HEK293 (cell line): ENCODE data around the gene S1PR3.

Experiments used
- CTCF ChIA-PET: fragments of 350-600 bp; formaldehyde crosslinking; extraction: SDS; loops from one replicate; lab custom pipeline; 2021; ENCODE audit warnings: antibody characterized with exemption; lab: Yijun Ruan, JAX
- POLR2A ChIA-PET: fragments of 300-600 bp; formaldehyde crosslinking; extraction: SDS; loops from one replicate; lab custom pipeline; 2020; ENCODE audit warnings: antibody characterized with exemption, inconsistent platforms; lab: Yijun Ruan, JAX
- H3K27ac ChIP-seq: fragments of 200-500 bp; sonication (Bioruptor generic); 2 replicates; pipeline ENCODE4 v1.5.1; 2014; ENCODE audit warnings: low read depth, low read length, control low read depth, inconsistent platforms; ENCODE audit errors: extremely low read depth
- H3K36me3 ChIP-seq, 2 experiments: fragments of 200-500 bp in 1 of 2; sonication (Bioruptor generic) in 1 of 2; 1 replicate in 1 of 2; 2 replicates in 1 of 2; pipeline ENCODE4 v1.5.1; 2014 to 2017; ENCODE audit warnings: inconsistent platforms in 2 of 2, low read length in 2 of 2; ENCODE audit not compliant: control insufficient read depth in 2 of 2, insufficient read depth in 1 of 2
- H3K4me1 ChIP-seq: fragments of 200-500 bp; sonication (Bioruptor generic); 2 replicates; pipeline ENCODE4 v1.5.1; 2014; ENCODE audit warnings: mild to moderate bottlenecking, low read length, inconsistent platforms; ENCODE audit not compliant: control insufficient read depth, insufficient read depth
- H3K4me3 ChIP-seq: 2 replicates; pipeline ENCODE4 v1.5.1; 2011; ENCODE audit warnings: low read depth, mild to moderate bottlenecking, control low read depth, low read length, moderate library complexity
- H3K9me3 ChIP-seq: fragments of 200-500 bp; sonication (Bioruptor generic); 2 replicates; pipeline ENCODE4 v1.5.1; 2014; ENCODE audit warnings: low read depth, low read length, inconsistent platforms; ENCODE audit not compliant: control insufficient read depth, insufficient read depth
- HOXA7 ChIP-seq: sonication (generic); formaldehyde crosslinking; IDR thresholded peaks from 2 replicates; pipeline ENCODE4 v1.8.1; 2022; ENCODE audit warnings: missing genetic modification reagents, borderline replicate concordance
- KLF1 ChIP-seq: fragments of 450-650 bp; formaldehyde crosslinking; IDR thresholded peaks from 2 replicates; pipeline ENCODE4 v1.5.1; 2016; ENCODE audit warnings: missing biosample characterization, missing genetic modification characterization
- KLF7 ChIP-seq: fragments of 450-650 bp; formaldehyde crosslinking; IDR thresholded peaks from 2 replicates; pipeline ENCODE4 v1.5.1; 2016; ENCODE audit warnings: missing biosample characterization, missing genetic modification characterization, borderline replicate concordance
- SALL2 ChIP-seq: fragments of 450-650 bp; formaldehyde crosslinking; IDR thresholded peaks from 2 replicates; pipeline ENCODE4 v1.5.0; 2017; ENCODE audit warnings: missing biosample characterization, mild to moderate bottlenecking, missing genetic modification characterization, borderline replicate concordance
- YY1 ChIP-seq: fragments of 450-650 bp; formaldehyde crosslinking; IDR thresholded peaks from 2 replicates; pipeline ENCODE4 v1.5.1; 2018; ENCODE audit warnings: missing biosample characterization, missing genetic modification characterization
- ZBTB48 ChIP-seq: fragments of 450-650 bp; formaldehyde crosslinking; IDR thresholded peaks from 2 replicates; pipeline ENCODE4 v1.5.1; 2016; ENCODE audit warnings: missing biosample characterization, missing genetic modification characterization
- ZFP37 ChIP-seq: fragments of 450-650 bp; formaldehyde crosslinking; IDR thresholded peaks from 2 replicates; pipeline ENCODE4 v1.5.1; 2016; ENCODE audit warnings: missing biosample characterization, missing genetic modification characterization
- ZNF112 ChIP-seq: fragments of 450-650 bp; formaldehyde crosslinking; IDR thresholded peaks from 2 replicates; pipeline ENCODE4 v1.5.0; 2017; ENCODE audit warnings: missing biosample characterization, missing genetic modification characterization
- ZNF114 ChIP-seq: fragments of 450-650 bp; formaldehyde crosslinking; IDR thresholded peaks from 2 replicates; pipeline ENCODE4 v1.5.0; 2017; ENCODE audit warnings: missing biosample characterization, missing genetic modification characterization
- ZNF138 ChIP-seq: fragments of 450-650 bp; formaldehyde crosslinking; IDR thresholded peaks from 2 replicates; pipeline ENCODE4 v1.5.1; 2016; ENCODE audit warnings: missing biosample characterization, missing genetic modification characterization, borderline replicate concordance
- ZNF202 ChIP-seq: fragments of 450-650 bp; formaldehyde crosslinking; IDR thresholded peaks from 2 replicates; pipeline ENCODE4 v1.5.1; 2016; ENCODE audit warnings: missing biosample characterization, missing genetic modification characterization, borderline replicate concordance
- ZNF23 ChIP-seq: fragments of 450-650 bp; formaldehyde crosslinking; IDR thresholded peaks from 2 replicates; pipeline ENCODE4 v1.5.1; 2016; ENCODE audit warnings: missing biosample characterization, missing genetic modification characterization, borderline replicate concordance
- ZNF24 ChIP-seq: fragments of 450-650 bp; formaldehyde crosslinking; IDR thresholded peaks from 2 replicates; pipeline ENCODE4 v1.5.1; 2016; ENCODE audit warnings: missing biosample characterization, missing genetic modification characterization
- ZNF266 ChIP-seq: fragments of 450-650 bp; formaldehyde crosslinking; IDR thresholded peaks from 2 replicates; pipeline ENCODE4 v1.5.1; 2016; ENCODE audit warnings: missing biosample characterization, missing genetic modification characterization, low read depth
- ZNF302 ChIP-seq: fragments of 450-650 bp; formaldehyde crosslinking; IDR thresholded peaks from 2 replicates; pipeline ENCODE4 v1.5.1; 2016; ENCODE audit warnings: missing biosample characterization, missing genetic modification characterization, low read depth
- ZNF366 ChIP-seq: fragments of 450-650 bp; formaldehyde crosslinking; conservative IDR thresholded peaks from 2 replicates; pipeline ENCODE4 v1.5.1; 2016; ENCODE audit warnings: missing biosample characterization, missing genetic modification characterization
- ZNF404 ChIP-seq: fragments of 450-650 bp; formaldehyde crosslinking; IDR thresholded peaks from 2 replicates; pipeline ENCODE4 v1.5.1; 2017; ENCODE audit warnings: missing biosample characterization, missing genetic modification characterization
- ZNF416 ChIP-seq: fragments of 450-650 bp; formaldehyde crosslinking; IDR thresholded peaks from 2 replicates; pipeline ENCODE4 v1.5.1; 2016; ENCODE audit warnings: missing biosample characterization, missing genetic modification characterization
- ZNF501 ChIP-seq: fragments of 450-650 bp; formaldehyde crosslinking; IDR thresholded peaks from 2 replicates; pipeline ENCODE4 v1.5.1; 2016; ENCODE audit warnings: missing biosample characterization, missing genetic modification characterization
- ZNF510 ChIP-seq: fragments of 450-650 bp; formaldehyde crosslinking; IDR thresholded peaks from 2 replicates; pipeline ENCODE4 v1.5.1; 2018; ENCODE audit warnings: mild to moderate bottlenecking, missing genetic modification characterization, missing biosample characterization; ENCODE audit not compliant: insufficient replicate concordance
- ZNF549 ChIP-seq: fragments of 450-650 bp; IDR thresholded peaks from 2 replicates; pipeline ENCODE4 v1.5.1; 2018; ENCODE audit warnings: missing biosample characterization, missing genetic modification characterization, mild to moderate bottlenecking, inconsistent platforms, moderate library complexity
- ZNF600 ChIP-seq: fragments of 450-650 bp; formaldehyde crosslinking; IDR thresholded peaks from 2 replicates; pipeline ENCODE4 v1.5.1; 2016; ENCODE audit warnings: missing biosample characterization, missing genetic modification characterization
- ZNF623 ChIP-seq: fragments of 450-650 bp; formaldehyde crosslinking; IDR thresholded peaks from 2 replicates; pipeline ENCODE4 v1.5.1; 2016; ENCODE audit warnings: missing biosample characterization, missing genetic modification characterization
- ZNF677 ChIP-seq: fragments of 450-650 bp; IDR thresholded peaks from 2 replicates; pipeline ENCODE4 v1.5.0; 2018; ENCODE audit warnings: missing biosample characterization, mild to moderate bottlenecking, missing genetic modification characterization, moderate library complexity
- ZNF776 ChIP-seq: fragments of 450-650 bp; formaldehyde crosslinking; IDR thresholded peaks from 2 replicates; pipeline ENCODE4 v1.5.0; 2017; ENCODE audit warnings: missing biosample characterization, missing genetic modification characterization, borderline replicate concordance
- TF ChIP-seq, protein P1 (sequence below): fragments of 450-650 bp; formaldehyde crosslinking; IDR thresholded peaks from 2 replicates; pipeline ENCODE4 v1.5.1; 2016; ENCODE audit warnings: missing biosample characterization, missing genetic modification characterization

S1PR3 gene

DNA sequence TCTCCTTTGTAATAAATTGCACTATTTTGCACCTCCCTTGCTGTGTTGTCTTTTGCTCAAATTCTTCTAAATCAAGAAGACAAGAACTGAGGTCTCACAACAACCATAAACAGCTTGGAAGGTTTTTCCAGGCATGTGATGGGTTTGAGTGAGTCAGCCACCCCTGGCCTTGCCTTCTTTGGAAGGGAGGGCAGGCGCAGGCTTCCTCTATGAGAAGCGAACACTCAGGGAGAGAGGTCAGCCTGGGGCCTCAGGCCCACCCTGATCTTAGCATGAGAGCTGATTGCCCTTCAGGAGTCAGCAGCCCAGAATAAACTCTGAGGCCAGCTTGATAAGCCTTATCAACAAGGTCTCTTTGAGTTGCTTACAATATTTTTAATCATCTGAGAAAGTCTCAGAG is 31.6 kb downstream of the S1PR3 start:
- POLR2A ChIA-PET, result no interaction called here
- H3K9me3 ChIP-seq, result no peaks in the 10 kb centered on the region
- CTCF ChIA-PET, result interaction anchor here (1.2 kb wide), 1 partner anchor 430 kb away, joined by 3 read pairs; no protein-coding TSS in a partner anchor
- no peak overlapping the region for H3K4me3 ChIP-seq
- TF ChIP-seq YY1 (tag by site-specific recombination) (no peak), ZNF266 (no peak), ZNF112 (tag by site-specific recombination) (no peak), ZNF600 (no peak), ZNF549 (tag by site-specific recombination) (no peak), ZNF776 (tag by site-specific recombination) (no peak), ZNF302 (tag by site-specific recombination) (no peak), ZNF510 (tag by site-specific recombination) (no peak), ZNF677 (tag by site-specific recombination) (no peak), KLF7 (tag by site-specific recombination) (no peak), ZNF114 (no peak)
- no peaks in the 10 kb centered on the region for H3K4me1 ChIP-seq
- H3K36me3 ChIP-seq, result no peaks in the 10 kb centered on the region
- H3K27ac ChIP-seq, result no peak overlapping the region

DNA sequence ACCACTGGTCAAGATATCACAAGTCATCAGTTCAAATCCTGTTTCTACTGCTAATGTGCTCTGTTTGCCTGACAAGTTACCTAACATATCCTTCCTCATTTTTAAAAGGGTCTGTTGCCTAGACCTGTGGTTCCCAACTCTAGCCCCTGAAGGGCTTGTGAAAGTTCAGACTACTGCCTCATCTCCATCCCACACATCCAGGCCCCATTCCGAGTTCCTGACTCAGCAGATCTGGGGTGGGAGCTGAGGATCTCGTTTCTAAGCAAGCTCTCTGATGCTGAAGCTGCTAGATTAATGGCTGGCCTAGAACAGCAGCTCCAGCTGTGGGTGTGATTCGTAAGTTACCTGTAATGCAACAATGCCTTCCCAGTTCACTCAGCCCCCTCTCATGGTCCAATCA is 32.5 kb downstream of the S1PR3 start:
- POLR2A ChIA-PET, result no interaction called here
- CTCF ChIA-PET, result interaction anchor here (1.2 kb wide), 1 partner anchor 431 kb away, joined by 3 read pairs; no protein-coding TSS in a partner anchor

DNA sequence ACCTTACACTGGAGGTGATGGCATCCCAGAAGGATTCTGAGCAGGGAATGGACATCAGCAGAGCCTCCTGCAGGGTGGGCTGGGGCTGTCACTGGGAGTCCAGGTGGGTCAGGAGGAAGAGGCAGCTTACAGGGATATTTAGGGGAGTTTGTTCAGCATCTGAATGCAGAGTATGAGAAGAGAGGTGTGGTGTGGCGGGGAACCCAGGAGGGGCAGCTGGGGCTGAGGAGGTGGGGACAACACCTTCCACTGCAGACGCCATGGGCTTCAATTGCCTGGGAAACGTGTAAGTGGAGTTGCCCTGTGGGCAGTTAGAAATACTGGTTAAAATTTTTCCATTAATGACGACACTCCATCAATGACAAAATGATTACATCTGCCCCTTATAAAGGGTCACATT is 33.5 kb downstream of the S1PR3 start:
- Histone ChIP-seq H3K4me1 (no peaks in the 10 kb centered on the region), H3K9me3 (no peaks in the 10 kb centered on the region), H3K36me3 (no peaks in the 10 kb centered on the region), H3K4me3 (no peak overlapping the region), H3K27ac (no peak overlapping the region)
- ChIA-PET CTCF (no interaction called here), POLR2A (no interaction called here)
- no peak for TF ChIP-seq KLF1

More for the DNA sequence above, 32.5 kb downstream of the S1PR3 start:
- Histone ChIP-seq H3K36me3 (no peaks in the 10 kb centered on the region), H3K9me3 (no peaks in the 10 kb centered on the region), H3K27ac (no peak overlapping the region), H3K4me1 (no peaks in the 10 kb centered on the region), H3K4me3 (no peak overlapping the region)
- TF ChIP-seq ZNF23 (tag by site-specific recombination), result no peak
- TF ChIP-seq ZNF416 (tag by site-specific recombination), result no peak
- TF ChIP-seq ZBTB48 (tag by site-specific recombination), result no peak

DNA sequence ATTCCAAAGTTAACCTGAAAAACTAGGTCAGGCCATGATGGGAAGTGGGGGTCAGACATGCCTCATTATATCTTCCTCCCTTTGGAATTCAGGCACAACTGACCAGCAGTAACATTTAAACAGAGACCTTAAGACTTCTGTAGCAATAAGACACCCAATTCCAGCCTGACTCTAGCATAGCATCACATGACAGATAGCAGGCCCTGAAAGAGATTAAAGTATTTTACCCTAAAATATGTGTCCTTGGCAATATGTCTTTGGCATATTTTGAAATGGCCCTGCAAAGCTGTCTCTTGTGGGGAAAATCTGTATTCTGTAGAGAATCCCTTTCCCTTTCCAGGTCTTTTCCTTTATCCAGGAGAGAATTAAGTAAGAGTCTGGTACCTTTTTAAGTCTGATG is 34.3 kb downstream of the S1PR3 start:
- Histone ChIP-seq H3K4me3 (no peak overlapping the region), H3K36me3 (no peaks in the 10 kb centered on the region), H3K9me3 (no peaks in the 10 kb centered on the region), H3K27ac (no peak overlapping the region), H3K4me1 (no peaks in the 10 kb centered on the region)
- ChIA-PET POLR2A (no interaction called here), CTCF (no interaction called here)
- TF ChIP-seq ZNF24 (tag by site-specific recombination) (no peak), ZNF404 (tag by site-specific recombination) (no peak), ZNF501 (tag by site-specific recombination) (no peak), HOXA7 (CRISPR knock-in tag) (no peak), ZNF138 (tag by site-specific recombination) (no peak), SALL2 (tag by site-specific recombination) (no peak), ZNF366 (tag by site-specific recombination) (no peak), ZFP37 (tag by site-specific recombination) (no peak), ZNF23 (tag by site-specific recombination) (no peak), ZNF623 (tag by site-specific recombination) (no peak), ZNF202 (tag by site-specific recombination) (no peak)
- TF ChIP-seq, protein P1, sequence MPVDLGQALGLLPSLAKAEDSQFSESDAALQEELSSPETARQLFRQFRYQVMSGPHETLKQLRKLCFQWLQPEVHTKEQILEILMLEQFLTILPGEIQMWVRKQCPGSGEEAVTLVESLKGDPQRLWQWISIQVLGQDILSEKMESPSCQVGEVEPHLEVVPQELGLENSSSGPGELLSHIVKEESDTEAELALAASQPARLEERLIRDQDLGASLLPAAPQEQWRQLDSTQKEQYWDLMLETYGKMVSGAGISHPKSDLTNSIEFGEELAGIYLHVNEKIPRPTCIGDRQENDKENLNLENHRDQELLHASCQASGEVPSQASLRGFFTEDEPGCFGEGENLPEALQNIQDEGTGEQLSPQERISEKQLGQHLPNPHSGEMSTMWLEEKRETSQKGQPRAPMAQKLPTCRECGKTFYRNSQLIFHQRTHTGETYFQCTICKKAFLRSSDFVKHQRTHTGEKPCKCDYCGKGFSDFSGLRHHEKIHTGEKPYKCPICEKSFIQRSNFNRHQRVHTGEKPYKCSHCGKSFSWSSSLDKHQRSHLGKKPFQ, result no peak
